ENCODE measurements around the gene TROAP.

GRCh38 chr12:49365542-49365941, 42.5 kb downstream of the TROAP start:
- no peak for TF ChIP-seq CTCF (conservative IDR thresholded peaks at IDR 0.05)
- TF ChIP-seq ZFX (IDR thresholded peaks at IDR 0.05) = no peak

Data from C4-2B (cell line).